Activated CD4-positive, alpha-beta T cell treated with anti-CD3 and anti-CD28 coated beads, Interleukin-2, amount 10 ng/mL, durations not matched to agents 7 days and 5 days (primary cell): ENCODE measurements around the gene CTAGE9. TPM values are rescaled to one million over a fixed set of nuclear protein-coding genes. Genes with fewer than 3 reads are reported as not detected.

ENCODE experiments used
- CTCF ChIA-PET: fragments of 350-600 bp; sonication (Branson Sonifier 250); formaldehyde crosslinking; loops from one replicate; lab custom pipeline; 2021; ENCODE audit warnings: antibody characterized with exemption; lab: Charles Lee
- POLR2A ChIA-PET: fragments of 350-600 bp; sonication (Branson Sonifier 250); formaldehyde crosslinking; loops from one replicate; lab custom pipeline; 2021; ENCODE audit warnings: antibody characterized with exemption; lab: Charles Lee
- DNase-seq: peaks from one replicate; pipeline ENCODE4 v3.0.0-alpha.2; 2020
- H3K27ac Mint-ChIP-seq: one replicate; pipeline ENCODE4 v1.8.0; 2021; ENCODE audit warnings: mild to moderate bottlenecking, moderate library complexity, mixed read lengths
- H3K27me3 Mint-ChIP-seq: one replicate; pipeline ENCODE4 v1.8.0; 2021; ENCODE audit warnings: mixed read lengths
- H3K36me3 Mint-ChIP-seq: one replicate; pipeline ENCODE4 v1.8.0; 2021; ENCODE audit warnings: low read depth, mixed read lengths
- H3K4me1 Mint-ChIP-seq: one replicate; pipeline ENCODE4 v1.8.0; 2021; ENCODE audit warnings: mixed read lengths
- H3K4me3 Mint-ChIP-seq: one replicate; pipeline ENCODE4 v1.8.0; 2021; ENCODE audit warnings: mild to moderate bottlenecking, moderate library complexity, mixed read lengths
- H3K9me3 Mint-ChIP-seq: one replicate; pipeline ENCODE4 v1.8.0; 2021; ENCODE audit warnings: mixed read lengths
- total RNA-seq, 2 experiments: library from RNA; stranded (reverse); gene quantifications; one replicate each; pipeline ENCODE4 v1.2.3, GENCODE V29; 2021

Gene CTAGE9
- total RNA-seq, 2 experiments from 2014 or later = not detected

DNA sequence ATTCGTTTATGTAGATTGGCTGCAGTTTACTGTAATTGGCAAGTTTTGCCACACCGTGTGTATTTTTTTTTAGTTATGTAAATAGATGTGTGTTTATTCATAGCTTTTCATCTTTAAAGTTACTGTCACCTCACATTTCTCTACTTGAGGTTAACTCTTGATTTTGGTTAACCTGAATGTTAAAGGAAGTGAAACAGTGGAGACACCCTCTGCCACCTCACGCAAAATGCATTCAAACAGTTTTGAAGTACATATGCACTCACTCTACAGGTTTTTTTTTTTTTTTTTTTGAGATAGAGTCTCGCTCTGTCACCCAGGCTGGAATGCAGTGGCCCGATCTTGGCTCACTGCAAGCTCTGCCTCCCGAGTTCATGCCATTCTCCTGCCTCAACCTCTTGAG lies 27.3 kb downstream of the CTAGE9 start:
- no peaks in the 10 kb centered on the region for H3K9me3 Mint-ChIP-seq
- ChIA-PET POLR2A (no interaction called here), CTCF (interaction anchor here (0.6 to 0.7 kb wide), 2 partner anchors 12 to 212 kb away, joined by 3 read pairs; no protein-coding TSS in a partner anchor)
- peaks cover 3% of the 10 kb centered on the region for H3K4me1 Mint-ChIP-seq
- H3K4me3 Mint-ChIP-seq = no peak overlapping the region
- peaks cover 2% of the 10 kb centered on the region for H3K27me3 Mint-ChIP-seq
- H3K36me3 Mint-ChIP-seq = no peaks in the 10 kb centered on the region
- DNase-seq = no peak
- H3K27ac Mint-ChIP-seq = no peak overlapping the region

DNA sequence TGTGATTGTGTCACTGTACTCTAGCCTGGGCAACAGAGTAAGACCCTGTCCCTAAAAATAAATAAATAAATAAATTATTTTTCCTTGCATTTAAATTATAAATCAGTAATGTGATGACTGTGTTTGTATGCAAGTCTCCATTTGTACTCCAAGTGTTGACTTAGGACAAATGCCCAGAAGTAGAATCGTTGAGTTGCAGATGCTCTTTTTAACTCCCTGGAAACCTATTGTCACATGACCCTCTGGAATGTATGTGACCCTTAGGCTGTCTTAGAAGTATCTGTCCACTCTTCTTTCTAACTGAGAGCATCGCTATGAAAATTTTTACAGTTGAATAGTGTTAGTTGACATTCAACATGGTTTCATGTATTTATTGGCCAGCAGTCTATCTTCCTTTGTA lies 28.4 kb downstream of the CTAGE9 start:
- Mint-ChIP-seq H3K36me3 (no peaks in the 10 kb centered on the region), H3K9me3 (no peaks in the 10 kb centered on the region), H3K4me1 (no peaks in the 10 kb centered on the region), H3K4me3 (no peak overlapping the region), H3K27me3 (peaks cover 2% of the 10 kb centered on the region), H3K27ac (no peak overlapping the region)
- ChIA-PET CTCF (no interaction called here), POLR2A (no interaction called here)
- no peak for DNase-seq

DNA sequence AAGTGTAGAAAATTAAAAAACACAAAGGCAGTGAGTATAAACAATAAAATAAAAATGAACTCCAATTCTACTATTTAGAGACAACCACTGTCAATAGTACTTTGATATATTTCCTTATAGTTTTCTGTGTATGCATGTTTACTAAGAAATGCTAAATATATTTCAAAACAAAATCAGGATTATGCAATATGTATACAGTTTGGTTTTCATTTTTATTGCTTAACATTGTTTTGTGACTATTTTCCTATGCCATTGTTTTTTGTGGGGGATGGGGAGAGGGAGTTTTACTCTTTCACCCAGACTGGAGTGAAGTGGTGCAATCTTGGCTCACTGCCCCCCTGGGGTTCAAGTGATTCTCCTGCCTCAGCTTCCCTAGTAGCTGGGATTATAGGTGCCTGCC lies 29.2 kb downstream of the CTAGE9 start:
- Mint-ChIP-seq H3K4me1 (no peaks in the 10 kb centered on the region), H3K36me3 (no peaks in the 10 kb centered on the region), H3K27me3 (no peaks in the 10 kb centered on the region), H3K4me3 (no peak overlapping the region), H3K9me3 (no peaks in the 10 kb centered on the region), H3K27ac (no peak overlapping the region)
- DNase-seq = no peak
- ChIA-PET CTCF (no interaction called here), POLR2A (no interaction called here)

GRCh38 chr6:131680868-131681267 lies 29.9 kb downstream of the CTAGE9 start:
- Mint-ChIP-seq H3K27ac (no peak overlapping the region), H3K36me3 (no peaks in the 10 kb centered on the region), H3K27me3 (no peaks in the 10 kb centered on the region), H3K9me3 (no peaks in the 10 kb centered on the region), H3K4me3 (no peak overlapping the region), H3K4me1 (no peaks in the 10 kb centered on the region)
- POLR2A ChIA-PET = no interaction called here
- CTCF ChIA-PET = no interaction called here
- no peak for DNase-seq

GRCh38 chr6:131678442-131678841 lies 32.4 kb downstream of the CTAGE9 start:
- H3K4me1 Mint-ChIP-seq = no peaks in the 10 kb centered on the region
- ChIA-PET POLR2A (no interaction called here), CTCF (no interaction called here)
- no peak for DNase-seq
- H3K9me3 Mint-ChIP-seq = no peaks in the 10 kb centered on the region
- H3K27me3 Mint-ChIP-seq = no peaks in the 10 kb centered on the region
- H3K4me3 Mint-ChIP-seq = no peak overlapping the region
- H3K27ac Mint-ChIP-seq = no peak overlapping the region
- no peaks in the 10 kb centered on the region for H3K36me3 Mint-ChIP-seq

- H3K4me1 Mint-ChIP-seq = no peaks in the 10 kb centered on the region
- H3K4me3 Mint-ChIP-seq = no peak overlapping the region
- CTCF ChIA-PET = no interaction called here
- no peaks in the 10 kb centered on the region for H3K36me3 Mint-ChIP-seq
- no peaks in the 10 kb centered on the region for H3K27me3 Mint-ChIP-seq
- no peak overlapping the region for H3K27ac Mint-ChIP-seq
- POLR2A ChIA-PET = no interaction called here
- DNase-seq = no peak
- no peaks in the 10 kb centered on the region for H3K9me3 Mint-ChIP-seq
Observed at GRCh38 chr6:131673184-131673583, 37.6 kb downstream of the CTAGE9 start.

DNA sequence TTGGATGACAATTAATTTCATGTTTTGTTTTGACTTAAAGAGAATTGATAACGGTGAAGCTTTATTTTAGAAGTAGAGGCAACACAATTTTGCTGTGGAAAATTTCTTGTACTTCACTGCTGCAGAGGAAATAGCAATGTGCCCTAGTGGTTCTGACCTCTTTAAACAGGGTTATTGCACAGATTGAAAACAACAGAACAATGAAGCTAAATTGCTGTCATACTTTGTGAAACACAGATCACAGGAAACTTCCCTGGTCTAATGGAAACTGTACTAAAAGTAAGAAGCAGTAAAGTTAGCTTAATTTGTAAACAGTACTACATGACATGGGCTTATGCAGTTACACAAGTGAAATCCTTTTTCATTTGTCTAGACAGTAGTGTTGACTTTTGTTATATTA lies 40.9 kb downstream of the CTAGE9 start:
- no peak overlapping the region for H3K27ac Mint-ChIP-seq
- CTCF ChIA-PET = interaction anchor here (1.0 to 1.1 kb wide), 2 partner anchors 13 to 42 kb away, joined by 4 to 5 read pairs; partner anchors contain the start of gene MED23

DNA sequence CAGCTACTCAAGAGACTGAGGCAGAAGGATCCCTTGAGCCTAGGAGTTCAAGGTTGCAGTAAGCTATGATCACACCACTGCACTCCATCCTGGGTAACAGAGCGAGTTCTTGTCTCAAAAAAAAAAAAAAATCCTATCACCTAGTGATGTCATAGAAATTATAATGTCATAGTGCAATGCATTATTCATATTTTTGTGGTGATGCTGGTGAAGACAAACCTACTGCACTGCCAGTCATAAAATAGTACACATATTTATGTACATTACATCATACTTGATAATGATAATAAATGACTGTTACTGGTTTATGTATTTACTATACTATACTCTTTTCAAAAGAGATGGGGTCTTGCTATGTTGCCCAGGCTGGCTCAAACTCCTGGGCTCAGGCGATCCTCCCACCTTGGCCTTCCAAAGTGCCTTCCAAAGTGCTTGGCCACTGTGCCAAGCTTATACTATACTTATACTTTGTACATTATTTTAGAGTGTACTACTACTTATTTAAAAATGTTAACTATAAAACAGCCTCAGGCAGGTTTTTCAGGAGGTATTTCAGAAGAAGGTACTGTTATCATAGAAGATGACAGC lies 47.1 kb downstream of the CTAGE9 start:
- Mint-ChIP-seq H3K9me3 (no peaks in the 10 kb centered on the region), H3K4me3 (no peak overlapping the region), H3K4me1 (no peaks in the 10 kb centered on the region), H3K27ac (no peak overlapping the region), H3K27me3 (peaks cover 6% of the 10 kb centered on the region), H3K36me3 (no peaks in the 10 kb centered on the region)
- ChIA-PET POLR2A (no interaction called here), CTCF (interaction anchor here (0.6 to 1.2 kb wide), 2 partner anchors 13 to 578 kb away, joined by 4 read pairs; no protein-coding TSS in a partner anchor)
- no peak for DNase-seq

More for the DNA sequence above, 40.9 kb downstream of the CTAGE9 start:
- Mint-ChIP-seq H3K36me3 (no peaks in the 10 kb centered on the region), H3K9me3 (no peaks in the 10 kb centered on the region), H3K27me3 (peaks cover 6% of the 10 kb centered on the region), H3K4me3 (no peak overlapping the region), H3K4me1 (no peaks in the 10 kb centered on the region)
- DNase-seq = no peak
- POLR2A ChIA-PET = no interaction called here

- POLR2A ChIA-PET = no interaction called here
- DNase-seq = no peak
- Mint-ChIP-seq H3K27ac (no peak overlapping the region), H3K4me1 (no peaks in the 10 kb centered on the region), H3K4me3 (no peak overlapping the region), H3K27me3 (no peaks in the 10 kb centered on the region), H3K9me3 (no peaks in the 10 kb centered on the region), H3K36me3 (no peaks in the 10 kb centered on the region)
- CTCF ChIA-PET = no interaction called here
Observed at GRCh38 chr6:131660195-131660594, 50.6 kb downstream of the CTAGE9 start.

Other genes starting within 250 kb of the CTAGE9 start
- gene ARG1, start 137.8 kb downstream of the CTAGE9 start, total RNA-seq = not detected
- gene MED23, start 82.8 kb downstream of the CTAGE9 start, total RNA-seq = 10 to 100 TPM; 33.4 to 34.3 TPM
- under 1 TPM; 0.19 to 0.35 TPM for gene ENPP3, start 73.7 kb downstream of the CTAGE9 start, total RNA-seq
- gene OR2A4, start 9.6 kb downstream of the CTAGE9 start, total RNA-seq = not detected
- under 1 TPM; 0.10 to 0.12 TPM for gene ENPP1, start 97.0 kb upstream of the CTAGE9 start, total RNA-seq
- not detected for gene CCN2, start 240.4 kb upstream of the CTAGE9 start, total RNA-seq